B cell (primary cell): ENCODE results near the gene GJC1. TPM values are rescaled to one million over a fixed set of nuclear protein-coding genes. Genes with fewer than 3 reads are reported as not detected.

Experiments
- ATAC-seq: fragments of 200-7000 bp; cut with Tn5 transposase; one replicate; pipeline ENCODE4 v1.10.0; 2021; ENCODE audit warnings: low read depth, mild to moderate bottlenecking, moderate number of reproducible peaks, moderate library complexity
- CTCF ChIA-PET: fragments of 350-600 bp; sonication (Branson Sonifier 250); formaldehyde crosslinking; loops from one replicate; lab custom pipeline; 2021; ENCODE audit warnings: antibody characterized with exemption, inconsistent platforms; lab: Charles Lee
- POLR2A ChIA-PET: fragments of 350-600 bp; sonication (Branson Sonifier 250); formaldehyde crosslinking; loops from one replicate; lab custom pipeline; 2021; ENCODE audit warnings: antibody characterized with exemption; lab: Charles Lee
- DNase-seq: peaks from one replicate; pipeline ENCODE4 v3.0.0; 2013
- H2AFZ ChIP-seq: 2 replicates; pipeline ENCODE4 v1.6.1; 2012; ENCODE audit warnings: mild to moderate bottlenecking, low read depth, low read length; ENCODE audit not compliant: insufficient read depth, poor library complexity, severe bottlenecking
- H3K27ac ChIP-seq, 2 donors: 1 replicate in 1 of 2; 2 replicates in 1 of 2; pipeline ENCODE4 v1.5.1; 2012 to 2013; ENCODE audit warnings: low read length in 2 of 2, mild to moderate bottlenecking in 2 of 2, moderate library complexity in 1 of 2
- H3K27me3 ChIP-seq, 4 experiments: fragments of 200-600 bp in 1 of 4; sonication (generic) in 1 of 4; replicated peaks in 1 of 4; 1 replicate in 2 of 4; 2 replicates in 2 of 4; pipeline versions ENCODE4 v1.6.1 to v1.7.0; 2013 to 2016; ENCODE audit warnings: low read length in 3 of 4, mild to moderate bottlenecking in 2 of 4, mixed read lengths in 1 of 4, moderate library complexity in 1 of 4; ENCODE audit not compliant: insufficient read depth in 4 of 4, control insufficient read depth in 3 of 4; ENCODE audit errors: control extremely low read depth in 1 of 4
- H3K36me3 ChIP-seq, 2 experiments: replicated peaks in 1 of 2; 1 replicate in 1 of 2; 2 replicates in 1 of 2; pipeline versions ENCODE4 v1.6.1 to v1.7.1; 2013; ENCODE audit warnings: low read length in 1 of 2; ENCODE audit not compliant: insufficient read depth in 2 of 2, control insufficient read depth in 1 of 2; ENCODE audit errors: control extremely low read depth in 1 of 2, extremely low read depth in 1 of 2
- H3K4me1 ChIP-seq, 2 donors: fragments of 200-600 bp in 1 of 2; sonication (generic) in 1 of 2; 1 replicate in 1 of 2; 2 replicates in 1 of 2; pipeline versions ENCODE4 v1.5.1 to v1.6.1; 2013 to 2017; ENCODE audit warnings: low read length in 2 of 2; ENCODE audit not compliant: control insufficient read depth in 2 of 2, insufficient read depth in 2 of 2
- H3K4me2 ChIP-seq: replicated peaks from 2 replicates; pipeline ENCODE3; 2012; ENCODE audit warnings: mild to moderate bottlenecking, low read depth, low read length; ENCODE audit not compliant: poor library complexity, severe bottlenecking
- H3K4me3 ChIP-seq, 5 experiments: fragments of 200-600 bp in 1 of 5; sonication (generic) in 1 of 5; 1 replicate in 3 of 5; 2 replicates in 2 of 5; pipeline versions ENCODE4 v1.5.1 to v1.7.0; 2011 to 2016; ENCODE audit warnings: low read length in 4 of 5, mild to moderate bottlenecking in 4 of 5, low read depth in 2 of 5, control low read depth in 1 of 5, moderate library complexity in 1 of 5; ENCODE audit not compliant: insufficient read depth in 1 of 5; ENCODE audit errors: control extremely low read depth in 1 of 5, extremely low read depth in 1 of 5
- H3K79me2 ChIP-seq: fragments of 200-600 bp; sonication (generic); one replicate; pipeline ENCODE4 v1.6.0; 2016; ENCODE audit warnings: low read length; ENCODE audit not compliant: control insufficient read depth, insufficient read depth
- H3K9ac ChIP-seq: fragments of 200-600 bp; sonication (generic); 2 replicates; pipeline ENCODE4 v1.6.1; 2017; ENCODE audit warnings: mild to moderate bottlenecking, low read length, moderate library complexity
- H3K9me3 ChIP-seq, 3 donors: one replicate each; pipeline versions ENCODE4 v1.6.1 to v1.7.1; 2013; ENCODE audit warnings: low read length in 2 of 3; ENCODE audit not compliant: control insufficient read depth in 2 of 3, insufficient read depth in 1 of 3; ENCODE audit errors: control extremely low read depth in 1 of 3
- H4K20me1 ChIP-seq: 2 replicates; pipeline ENCODE4 v1.6.0; 2012; ENCODE audit warnings: mild to moderate bottlenecking, low read length; ENCODE audit not compliant: insufficient read depth, control insufficient read depth, poor library complexity, severe bottlenecking
- H3K27ac Mint-ChIP-seq: one replicate; pipeline ENCODE4 v1.8.0; 2021; ENCODE audit warnings: mixed read lengths
- H3K27me3 Mint-ChIP-seq: one replicate; pipeline ENCODE4 v1.8.0; 2021; ENCODE audit warnings: mixed read lengths
- H3K4me1 Mint-ChIP-seq: one replicate; pipeline ENCODE4 v1.8.0; 2021; ENCODE audit warnings: mixed read lengths
- H3K4me3 Mint-ChIP-seq: one replicate; pipeline ENCODE4 v1.8.0; 2021; ENCODE audit warnings: mixed read lengths
- H3K9me3 Mint-ChIP-seq: one replicate; pipeline ENCODE4 v1.8.0; 2022; ENCODE audit warnings: mixed read lengths; ENCODE audit not compliant: insufficient read depth
- EZH2 ChIP-seq: IDR thresholded peaks from 2 replicates; pipeline ENCODE4 v1.6.1; 2012; ENCODE audit warnings: borderline replicate concordance, low read depth, mild to moderate bottlenecking, moderate library complexity, low read length; ENCODE audit not compliant: insufficient read depth, poor library complexity, severe bottlenecking
- WGBS: methylation state at CpG from one replicate; pipeline ENCODE4 v1.1.5; 2013; ENCODE audit warnings: missing lambda C conversion rate; ENCODE audit not compliant: insufficient coverage; 5-methylcytosine and 5-hydroxymethylcytosine counted together
- intact Hi-C: fragments of 100-400 bp; cut with micrococcal nuclease; formaldehyde crosslinking; loops from one replicate; pipeline ENCODE4 v1.10.0; 2022
- polyA plus RNA-seq: library from polyadenylated mRNA; depleted of rRNA; stranded (reverse); fragments of >200 nt; gene quantifications from 2 replicates; pipeline ENCODE4 v1.2.3, GENCODE V29; 2012
- total RNA-seq, 2 donors: library from RNA; stranded (reverse); fragments of 120-200 nt in 1 of 2; gene quantifications; 1 replicate in 1 of 2; 2 replicates in 1 of 2; pipeline versions ENCODE4 v1.2.3 to v1.2.4, GENCODE V29; 2013 to 2022
- TF ChIP-seq, protein P1 (sequence below): fragments of 200-600 bp; IDR thresholded peaks from one replicate; pipeline ENCODE4 v1.8.0; 2022; ENCODE audit warnings: antibody characterized with exemption, mild to moderate bottlenecking

The GJC1 gene
- total and polyA plus RNA-seq, 2 donors (not counting 1 experiment from before 2014, with no cell fraction given): not detected

DNA sequence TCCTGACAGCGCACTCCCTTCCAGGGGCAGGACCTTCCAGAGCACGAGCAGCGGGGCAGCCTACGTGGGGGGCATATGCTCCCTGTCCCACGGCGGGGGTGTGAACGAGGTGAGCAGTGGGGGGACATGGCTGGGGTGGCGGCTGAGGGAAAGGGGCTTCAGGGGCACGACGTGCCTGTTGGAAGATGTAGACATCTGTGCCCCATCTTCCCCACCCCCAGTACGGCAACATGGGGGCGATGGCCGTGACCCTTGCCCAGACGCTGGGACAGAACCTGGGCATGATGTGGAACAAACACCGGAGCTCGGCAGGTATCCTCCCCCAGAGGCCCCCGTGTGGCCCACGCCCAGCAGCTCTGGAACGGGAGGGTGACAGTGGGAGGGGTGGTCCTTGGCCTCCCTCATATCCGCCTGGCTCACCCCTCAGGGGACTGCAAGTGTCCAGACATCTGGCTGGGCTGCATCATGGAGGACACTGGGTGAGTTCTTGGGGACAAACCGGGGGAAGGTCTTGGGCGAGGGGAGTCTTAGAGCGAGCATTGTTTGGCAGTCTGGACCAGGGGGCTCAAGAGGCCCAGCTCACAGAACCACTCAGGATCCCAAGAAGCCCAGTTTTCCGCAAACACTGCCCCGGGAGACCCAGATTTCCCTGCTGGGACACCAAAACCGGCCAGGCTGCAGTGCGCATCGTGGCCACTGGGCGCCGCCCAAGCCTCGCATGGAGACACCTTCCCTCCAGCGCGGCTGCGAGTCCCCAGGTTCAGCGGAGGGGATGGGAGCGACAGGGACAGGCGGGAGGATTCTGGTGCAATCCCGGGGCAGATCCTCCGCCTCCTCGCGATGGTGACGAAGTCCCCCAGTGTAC, 55.6 kb downstream of the GJC1 start:
- Mint-ChIP-seq H3K9me3 (no peaks in the 10 kb centered on the region), H3K4me1 (peaks cover 20% of the 10 kb centered on the region), H3K27ac (peak overlapping the region; percentile 71), H3K27me3 (peaks cover 11% of the 10 kb centered on the region), H3K4me3 (peak overlapping the region; percentile 92)
- H3K9ac ChIP-seq: peak overlapping the region; percentile 76
- no peaks in the 10 kb centered on the region for H3K36me3 ChIP-seq
- no peak overlapping the region for H3K27ac ChIP-seq
- peak overlapping the region; percentile 100 for H3K4me2 ChIP-seq
- no peak for TF ChIP-seq EZH2
- TF ChIP-seq, protein P1, sequence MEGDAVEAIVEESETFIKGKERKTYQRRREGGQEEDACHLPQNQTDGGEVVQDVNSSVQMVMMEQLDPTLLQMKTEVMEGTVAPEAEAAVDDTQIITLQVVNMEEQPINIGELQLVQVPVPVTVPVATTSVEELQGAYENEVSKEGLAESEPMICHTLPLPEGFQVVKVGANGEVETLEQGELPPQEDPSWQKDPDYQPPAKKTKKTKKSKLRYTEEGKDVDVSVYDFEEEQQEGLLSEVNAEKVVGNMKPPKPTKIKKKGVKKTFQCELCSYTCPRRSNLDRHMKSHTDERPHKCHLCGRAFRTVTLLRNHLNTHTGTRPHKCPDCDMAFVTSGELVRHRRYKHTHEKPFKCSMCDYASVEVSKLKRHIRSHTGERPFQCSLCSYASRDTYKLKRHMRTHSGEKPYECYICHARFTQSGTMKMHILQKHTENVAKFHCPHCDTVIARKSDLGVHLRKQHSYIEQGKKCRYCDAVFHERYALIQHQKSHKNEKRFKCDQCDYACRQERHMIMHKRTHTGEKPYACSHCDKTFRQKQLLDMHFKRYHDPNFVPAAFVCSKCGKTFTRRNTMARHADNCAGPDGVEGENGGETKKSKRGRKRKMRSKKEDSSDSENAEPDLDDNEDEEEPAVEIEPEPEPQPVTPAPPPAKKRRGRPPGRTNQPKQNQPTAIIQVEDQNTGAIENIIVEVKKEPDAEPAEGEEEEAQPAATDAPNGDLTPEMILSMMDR: peak; percentile 97
- DNase-seq (peak; percentile 88), ATAC-seq (peak; percentile 28)
- WGBS: 32% methylated on average over 29 of the region's 42 CpGs
- intact Hi-C loops: loop anchor here (1.0 to 2.0 kb wide), 6 partner anchors 91 to 422 kb away; partner anchors contain the start of genes DCAKD and GPATCH8
- peaks cover 0 to 4% (median 0%) of the 10 kb centered on the region in 3 donors for H3K9me3 ChIP-seq
- POLR2A ChIA-PET: interaction anchor here (0.6 kb wide), 1 partner anchor 249 kb away, joined by 5 read pairs; no protein-coding TSS in a partner anchor
- no peaks in the 10 kb centered on the region for H4K20me1 ChIP-seq
- peaks cover 0 to 32% (median 1%) of the 10 kb centered on the region in 4 experiments for H3K27me3 ChIP-seq
- no peaks in the 10 kb centered on the region for H3K79me2 ChIP-seq
- H3K4me1 ChIP-seq: peaks cover 15 to 24% of the 10 kb centered on the region in 2 donors
- CTCF ChIA-PET: interaction anchor here (0.8 to 11.1 kb wide), 6 partner anchors 28 to 325 kb away, joined by 3 to 208 read pairs (median 5); no protein-coding TSS in a partner anchor
- H3K4me3 ChIP-seq: peak overlapping the region; percentile 14 to 70 (median 66)
- H2AFZ ChIP-seq: peak overlapping the region; percentile 91
